ENCODE measurements around the gene KIF6.

GRCh38 chr6:39402239-39402751, 322.9 kb downstream of the KIF6 start:
- TF ChIP-seq CTCF (conservative IDR thresholded peaks at IDR 0.05; ENCODE audit: low read depth, low read length) (no peak), EZH2 (IDR thresholded peaks at IDR 0.05; ENCODE audit: borderline replicate concordance, low read depth, low read length, poor library complexity, severe bottlenecking) (no peak)
